Left renal cortex interstitium (tissue), 4 donors: ENCODE results near the gene EMC9. TPM values are rescaled to one million over a fixed set of nuclear protein-coding genes. Genes with fewer than 3 reads are reported as not detected.
A peak's percentile ranks its signal among the peaks of the same experiment; 100 is the strongest.

Experiments
- DNase-seq, 4 donors: peaks; one replicate each; pipeline ENCODE4 v3.0.0-alpha.2; 2013; ENCODE audit warnings: low read depth in 4 of 4, low spot score in 2 of 4, missing footprints in 1 of 4
- polyA plus RNA-seq, 4 donors: library from polyadenylated mRNA; unstranded; fragments of 120-200 nt; gene quantifications; one replicate each; pipeline ENCODE4 v1.2.1, GENCODE V29; 2013; ENCODE audit not compliant: insufficient read length in 4 of 4

Gene EMC9
- polyA plus RNA-seq, 4 donors, result 12.3 to 29.3 (median 22.3) TPM

GRCh38 chr14:24133735-24134134 lies 7.7 kb downstream of the EMC9 start:
- no peak for DNase-seq

- DNase-seq, result no peak
Observed at GRCh38 chr14:24132976-24133375, 8.4 kb downstream of the EMC9 start.

GRCh38 chr14:24132061-24132685 lies 9.2 kb downstream of the EMC9 start:
- DNase-seq, result no peak

GRCh38 chr14:24131549-24131966 lies 9.8 kb downstream of the EMC9 start:
- no peak for DNase-seq

- DNase-seq, result no peak
Observed at GRCh38 chr14:24130717-24131548, 10.5 kb downstream of the EMC9 start.

GRCh38 chr14:24130380-24130716 lies 11.0 kb downstream of the EMC9 start, which contains the start of gene FITM1:
FITM1 (plus strand) TSS chr14:24130659; CDS start chr14:24131564, 905 bp downstream.
- DNase-seq, result no peak

GRCh38 chr14:24129410-24129998 lies 11.9 kb downstream of the EMC9 start:
- DNase-seq, result no peak

GRCh38 chr14:24127673-24128072 lies 13.7 kb downstream of the EMC9 start:
- no peak for DNase-seq

- no peak for DNase-seq
Observed at GRCh38 chr14:24126939-24127338, 14.5 kb downstream of the EMC9 start.

- DNase-seq, result no peak
Observed at GRCh38 chr14:24123424-24124417, 17.7 kb downstream of the EMC9 start.

- DNase-seq, result no peak
Observed at GRCh38 chr14:24122898-24123297, 18.5 kb downstream of the EMC9 start.

GRCh38 chr14:24122416-24122815 lies 19.0 kb downstream of the EMC9 start:
- DNase-seq, result no peak

GRCh38 chr14:24121210-24121609 lies 20.2 kb downstream of the EMC9 start:
- DNase-seq, result no peak

GRCh38 chr14:24119691-24120090 lies 21.7 kb downstream of the EMC9 start:
- DNase-seq, result no peak

- DNase-seq, result no peak
Observed at GRCh38 chr14:24117179-24117578, 24.2 kb downstream of the EMC9 start.

- no peak for DNase-seq
Observed at GRCh38 chr14:24116128-24116814, 25.1 kb downstream of the EMC9 start.

GRCh38 chr14:24115422-24116127 lies 25.8 kb downstream of the EMC9 start:
- no peak for DNase-seq

GRCh38 chr14:24114532-24115421 lies 26.6 kb downstream of the EMC9 start, which contains the start of the genes DCAF11 and NRL:
DCAF11 (plus strand) TSS chr14:24114777; CDS start chr14:24115595, 818 bp downstream.
NRL (minus strand) TSS chr14:24114949; CDS start chr14:24082848, 32,101 bp downstream.
- peak; percentile 99 to 100 (median 99) for DNase-seq
